ENCODE results near the gene SLC39A9.

The SLC39A9 gene

DNA sequence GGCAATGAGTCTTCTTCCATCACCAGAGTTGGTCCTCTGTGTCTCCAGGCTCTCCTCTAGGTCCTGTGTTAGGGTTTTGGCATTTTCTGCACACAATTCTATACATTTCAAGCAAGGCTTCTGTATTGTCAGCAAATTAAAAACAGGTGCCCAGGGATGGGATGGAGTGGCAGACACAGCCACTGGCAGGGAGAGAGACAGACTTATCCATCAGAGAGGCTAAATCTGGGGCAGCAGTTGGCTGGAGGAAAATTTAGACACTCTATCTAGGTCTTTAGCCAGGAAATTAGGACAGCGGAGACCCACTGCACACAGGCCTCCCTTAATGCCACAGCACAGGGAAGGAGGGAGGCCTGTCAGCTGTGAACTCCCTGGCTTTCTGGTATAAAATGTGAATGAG is 106.3 kb downstream of the SLC39A9 start:
- DNase-seq (ENCODE audit: low read depth): no peak

DNA sequence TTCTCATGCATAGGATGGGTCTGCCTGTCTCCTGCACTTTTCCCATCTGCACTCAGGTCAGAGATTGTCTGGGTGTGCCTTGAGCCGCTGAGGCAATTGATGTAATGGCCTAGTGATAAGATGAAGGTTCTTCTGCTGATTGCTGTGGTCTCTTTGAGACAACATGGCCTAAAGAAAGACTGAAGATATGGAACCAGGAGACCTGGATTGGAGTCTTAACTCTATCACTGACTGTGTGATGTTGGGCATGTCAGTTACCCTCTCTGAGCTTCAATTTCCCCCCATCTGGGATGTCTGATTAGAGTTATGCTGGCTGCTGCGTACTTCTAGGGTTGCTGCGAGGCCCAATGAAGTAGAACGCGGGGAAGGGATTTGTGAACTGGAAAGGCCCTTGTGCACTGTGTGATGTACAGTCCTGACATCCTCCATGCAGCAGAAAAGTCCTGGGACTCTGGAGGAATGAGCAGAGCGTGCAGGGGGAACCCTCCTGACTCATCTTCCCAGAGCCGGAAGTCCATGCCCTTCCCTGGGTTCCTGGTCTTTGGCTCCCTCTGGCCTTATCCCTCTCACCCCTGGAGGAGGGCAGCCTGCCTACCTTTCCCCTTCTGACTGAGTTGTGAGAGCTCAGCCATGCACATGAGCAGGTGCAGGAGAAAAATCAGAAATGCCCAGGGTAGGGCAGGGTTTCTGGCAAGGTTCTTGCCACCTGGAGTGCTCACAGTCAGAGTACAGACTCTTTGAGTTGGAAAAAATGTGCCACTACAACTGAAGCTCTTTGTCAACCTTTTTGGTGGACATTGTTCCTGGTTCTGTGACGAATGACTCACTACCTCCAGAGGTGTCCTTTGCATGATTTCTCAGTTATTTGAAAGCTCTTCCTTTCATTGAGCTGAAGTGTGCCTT is 107.1 kb downstream of the SLC39A9 start:
- peak; percentile 18 for DNase-seq (ENCODE audit: low read depth)

DNA sequence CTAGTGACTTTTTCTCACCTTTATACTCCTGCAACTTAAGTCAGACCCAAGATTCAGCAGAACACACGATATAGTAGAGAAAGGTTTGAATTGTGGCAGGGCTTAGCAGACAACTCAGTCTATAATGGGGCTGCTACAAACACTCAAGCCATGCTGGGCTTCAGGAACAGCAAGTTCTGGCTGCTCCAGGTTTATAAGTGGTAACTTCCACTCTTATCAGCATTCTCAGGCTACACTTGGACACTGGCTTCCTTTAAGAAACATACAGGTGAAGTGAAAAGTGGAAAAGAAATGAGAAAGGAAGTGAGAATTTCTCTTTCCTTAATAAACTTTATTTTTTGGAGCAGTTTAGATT is 107.7 kb downstream of the SLC39A9 start:
- DNase-seq (ENCODE audit: low read depth): no peak

Data from EH (cell line).